ENCODE results near the gene OR52N1.

Gene OR52N1

GRCh38 chr11:5791165-5791564 is at the start of gene OR52N1:
Gene OR52N1, minus strand, starts transcription at chr11:5791265. Its CDS starts 2,449 bp downstream, at chr11:5788816.
- DNase-seq: no peak

- no peak for DNase-seq
These were observed 46.6 kb upstream of the OR52N1 start for GRCh38 chr11:5837695-5838094.

GRCh38 chr11:5833446-5833845 is 42.4 kb upstream of the OR52N1 start:
- no peak for DNase-seq

- no peak for DNase-seq
These were observed 40.2 kb upstream of the OR52N1 start for GRCh38 chr11:5831196-5831829.

- no peak for DNase-seq
These were observed 27.3 kb upstream of the OR52N1 start for GRCh38 chr11:5818245-5818886.

GRCh38 chr11:5815534-5815933 is 24.5 kb upstream of the OR52N1 start:
- DNase-seq: peak; percentile 11

- DNase-seq: no peak
These were observed 19.1 kb upstream of the OR52N1 start for GRCh38 chr11:5809905-5810795.

GRCh38 chr11:5809122-5809519 is 18.1 kb upstream of the OR52N1 start:
- DNase-seq: no peak

GRCh38 chr11:5808500-5809121 is 17.5 kb upstream of the OR52N1 start, which contains the start of gene OR52N2:
Gene OR52N2, plus strand, starts transcription at chr11:5808924. Its CDS starts 11,412 bp downstream, at chr11:5820336.
- peak; percentile 1 for DNase-seq

GRCh38 chr11:5807580-5807979 is 16.5 kb upstream of the OR52N1 start:
- no peak for DNase-seq

- no peak for DNase-seq
These were observed 12.9 kb upstream of the OR52N1 start for GRCh38 chr11:5803982-5804381.

- no peak for DNase-seq
These were observed 5.5 kb upstream of the OR52N1 start for GRCh38 chr11:5796541-5796940.

- DNase-seq: no peak
These were observed 7.8 kb downstream of the OR52N1 start, which contains the start of gene OR52N5 for GRCh38 chr11:5783255-5783654. Gene OR52N5, minus strand, starts transcription at chr11:5783355. Its CDS starts 4,721 bp downstream, at chr11:5778634.

GRCh38 chr11:5767056-5767455 is 24.0 kb downstream of the OR52N1 start:
- no peak for DNase-seq

GRCh38 chr11:5753943-5754342 is 37.1 kb downstream of the OR52N1 start, which contains the start of gene OR52N4:
Gene OR52N4, plus strand, starts transcription at chr11:5754243. Its CDS starts 498 bp downstream, at chr11:5754741.
- DNase-seq: no peak

GRCh38 chr11:5749836-5750235 is 41.2 kb downstream of the OR52N1 start:
- no peak for DNase-seq

GRCh38 chr11:5746614-5747013 is 44.5 kb downstream of the OR52N1 start:
- no peak for DNase-seq

- no peak for DNase-seq
These were observed 52.6 kb downstream of the OR52N1 start for GRCh38 chr11:5738431-5738830.

- no peak for DNase-seq
These were observed 53.2 kb downstream of the OR52N1 start for GRCh38 chr11:5737670-5738392.

- DNase-seq: no peak
These were observed 54.0 kb downstream of the OR52N1 start for GRCh38 chr11:5737091-5737490.

Data from GF-D8 (cell line).